Thyroid gland (tissue), 4 donors: ENCODE measurements around the gene SIRPA. TPM values are rescaled to one million over a fixed set of nuclear protein-coding genes. Genes with fewer than 3 reads are reported as not detected.

Experiments used
- DNase-seq, 2 donors: peaks; one replicate each; pipeline ENCODE4 v3.0.0-alpha.2; 2019
- H3K27ac ChIP-seq, 3 donors: fragments of 200-600 bp; sonication (generic); 1 replicate in 2 of 3; 2 replicates in 1 of 3; pipeline ENCODE4 v1.5.1; 2016 to 2019; ENCODE audit warnings: mild to moderate bottlenecking in 1 of 3, moderate library complexity in 1 of 3
- H3K27me3 ChIP-seq: fragments of 200-600 bp; sonication (generic); one replicate; pipeline ENCODE4 v1.5.1; 2019
- H3K36me3 ChIP-seq, 2 donors: fragments of 200-600 bp; sonication (generic); one replicate each; pipeline ENCODE4 v1.5.1; 2016 to 2019
- H3K4me1 ChIP-seq, 2 donors: fragments of 200-600 bp; sonication (generic); one replicate each; pipeline ENCODE4 v1.5.1; 2017 to 2019
- H3K4me3 ChIP-seq, 3 donors: fragments of 200-600 bp; sonication (generic); replicated peaks in 1 of 3; 1 replicate in 2 of 3; 2 replicates in 1 of 3; pipeline ENCODE4 v1.5.1; 2016; ENCODE audit warnings: mild to moderate bottlenecking in 1 of 3
- H3K9me3 ChIP-seq: fragments of 200-600 bp; sonication (generic); one replicate; pipeline ENCODE4 v1.5.1; 2017
- CTCF ChIP-seq, 6 experiments: fragments of 200-600 bp in 3 of 6; fragments of 450-650 bp in 3 of 6; sonication (generic) in 3 of 6; IDR thresholded peaks; one replicate each; pipeline ENCODE4 v1.5.1; 2016 to 2019; ENCODE audit warnings: antibody characterized with exemption in 6 of 6, mild to moderate bottlenecking in 2 of 6, inconsistent platforms in 1 of 6, moderate library complexity in 1 of 6
- POLR2A ChIP-seq, 2 donors: fragments of 450-650 bp; IDR thresholded peaks; one replicate each; pipeline ENCODE4 v1.6.1; 2017; ENCODE audit warnings: antibody characterized with exemption in 2 of 2, mild to moderate bottlenecking in 2 of 2, moderate library complexity in 1 of 2
- WGBS, 2 donors: methylation state at CpG; one replicate each; pipeline ENCODE4 v1.1.5; 2017; 5-methylcytosine and 5-hydroxymethylcytosine counted together
- intact Hi-C: fragments of 100-400 bp; cut with DNase I; formaldehyde crosslinking; loops from one replicate; pipeline ENCODE4 v1.15.1; 2023
- total RNA-seq, 4 donors: library from RNA; depleted of rRNA; stranded (reverse); fragments of >200 nt; gene quantifications; one replicate each; pipeline ENCODE4 v1.2.3, GENCODE V29; 2016

SIRPA gene
- total RNA-seq, 4 donors from 2014 or later, result 14.1 to 35.1 (median 25.4) TPM

DNA sequence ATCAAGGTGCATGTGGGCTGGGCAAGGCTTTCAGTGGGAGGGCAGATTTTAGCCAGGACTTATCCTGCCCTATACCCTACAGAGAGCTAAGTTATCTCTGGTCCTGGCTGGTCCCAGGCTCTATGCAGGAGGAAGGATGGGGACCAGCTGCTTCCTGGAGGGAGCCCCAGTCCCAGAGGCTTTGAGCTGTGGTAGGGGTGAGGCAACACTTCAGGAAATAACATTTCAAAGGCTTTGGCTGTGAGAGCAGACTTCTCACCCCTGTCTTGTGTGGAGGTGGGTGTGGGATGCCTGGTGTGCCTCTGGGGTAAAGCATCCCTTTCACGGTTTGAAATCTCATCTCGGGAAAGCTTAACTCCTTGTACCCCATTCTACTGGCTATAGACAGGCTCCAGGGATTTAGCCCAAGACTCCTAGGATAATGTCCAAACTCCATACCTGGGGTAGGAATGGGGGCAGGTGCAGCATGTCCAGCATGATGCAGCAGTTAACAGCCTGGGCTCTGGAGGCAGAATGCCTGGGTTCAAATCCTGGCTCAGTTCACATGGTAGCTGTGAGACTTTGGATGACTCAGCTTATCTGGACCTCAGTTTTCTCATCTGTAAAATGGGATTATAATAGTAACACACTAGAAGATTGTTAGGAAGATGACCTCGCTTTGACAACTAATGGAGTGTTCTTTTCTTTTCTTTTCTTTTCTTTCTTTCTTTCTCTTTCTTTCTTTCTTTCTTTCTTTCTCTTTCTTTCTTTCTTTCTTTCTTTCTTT lies 27.5 kb upstream of the SIRPA start:
- Histone ChIP-seq H3K9me3 (no peaks in the 10 kb centered on the region), H3K36me3 (no peaks in the 10 kb centered on the region), H3K27me3 (peaks cover 7% of the 10 kb centered on the region), H3K4me3 (no peak overlapping the region), H3K4me1 (no peaks in the 10 kb centered on the region), H3K27ac (no peak overlapping the region)
- 30 to 46% methylated on average over 2 to 3 of the region's 3 CpGs for WGBS, 2 donors
- DNase-seq, result no peak
- intact Hi-C loops, result no loop called here
- no peak for TF ChIP-seq CTCF (IDR thresholded peaks at IDR 0.05)

DNA sequence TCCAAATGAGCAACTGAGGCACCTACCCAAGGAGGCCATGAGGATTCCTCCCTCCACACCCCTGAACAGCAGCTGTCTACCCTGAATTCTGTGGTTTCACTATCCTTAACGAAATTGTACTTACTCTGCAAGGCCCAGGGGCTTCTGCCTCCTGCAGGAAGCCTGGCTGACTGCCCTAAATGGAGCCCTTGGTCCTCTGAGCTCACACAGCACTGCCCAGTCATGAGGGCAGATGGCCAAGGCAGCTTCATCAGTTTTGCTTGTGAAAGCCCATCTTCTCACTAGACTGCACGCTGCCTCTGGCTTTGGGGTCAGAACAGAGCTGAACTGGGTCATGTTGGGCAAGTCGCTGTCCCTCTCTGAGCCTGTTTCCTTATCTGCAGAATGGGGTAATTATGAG lies 26.4 kb upstream of the SIRPA start:
- H3K4me1 ChIP-seq, result no peaks in the 10 kb centered on the region
- TF ChIP-seq POLR2A (IDR thresholded peaks at IDR 0.05) (no peak), CTCF (IDR thresholded peaks at IDR 0.05) (no peak)
- H3K9me3 ChIP-seq, result no peaks in the 10 kb centered on the region
- H3K36me3 ChIP-seq, result no peaks in the 10 kb centered on the region
- intact Hi-C loops, result no loop called here
- 72 to 92% methylated on average over 3 of the region's 3 CpGs for WGBS, 2 donors
- no peak for DNase-seq
- no peak overlapping the region for H3K4me3 ChIP-seq
- H3K27ac ChIP-seq, result no peak overlapping the region
- H3K27me3 ChIP-seq, result peaks cover 7% of the 10 kb centered on the region

GRCh38 chr20:1870323-1870722 lies 24.9 kb upstream of the SIRPA start:
- 91 to 93% methylated on average over 4 of the region's 4 CpGs for WGBS, 2 donors
- TF ChIP-seq CTCF (IDR thresholded peaks at IDR 0.05) (no peak), POLR2A (IDR thresholded peaks at IDR 0.05) (no peak)
- Histone ChIP-seq H3K36me3 (no peaks in the 10 kb centered on the region), H3K27ac (no peak overlapping the region), H3K4me1 (no peaks in the 10 kb centered on the region), H3K27me3 (peaks cover 7% of the 10 kb centered on the region), H3K9me3 (no peaks in the 10 kb centered on the region), H3K4me3 (no peak overlapping the region)
- no peak for DNase-seq
- intact Hi-C loops, result no loop called here

- 39 to 41% methylated on average over 17 of the region's 17 CpGs for WGBS, 2 donors
Measured at GRCh38 chr20:1870792-1871550, 24.2 kb upstream of the SIRPA start.

More at GRCh38 chr20:1870792-1871550, 24.2 kb upstream of the SIRPA start:
- no peak for DNase-seq
- no peaks in the 10 kb centered on the region for H3K36me3 ChIP-seq
- no peak for TF ChIP-seq CTCF (IDR thresholded peaks at IDR 0.05)
- no peak for TF ChIP-seq POLR2A (IDR thresholded peaks at IDR 0.05)
- H3K4me1 ChIP-seq, result no peaks in the 10 kb centered on the region
- no peak overlapping the region for H3K27ac ChIP-seq
- no peak overlapping the region for H3K4me3 ChIP-seq
- H3K9me3 ChIP-seq, result no peaks in the 10 kb centered on the region
- peaks cover 7% of the 10 kb centered on the region for H3K27me3 ChIP-seq
- intact Hi-C loops, result no loop called here
